ENCODE measurements around the gene PKLR.

Gene PKLR

GRCh38 chr1:155297384-155297783 is 3.9 kb downstream of the PKLR start:
- Histone ChIP-seq H3K36me3 (ENCODE audit: insufficient read depth, low read length) (no peaks in the 10 kb centered on the region), H2AFZ (ENCODE audit: low read depth, low read length) (no peak overlapping the region), H3K4me1 (ENCODE audit: insufficient read depth, low read length) (no peaks in the 10 kb centered on the region), H3K79me2 (ENCODE audit: insufficient read depth, low read length) (no peaks in the 10 kb centered on the region), H3K27ac (ENCODE audit: low read length) (no peak overlapping the region), H3K4me3 (ENCODE audit: low read depth in 1 of 2, low read length in 2 of 2) (no peak overlapping the region), H3K9me3 (ENCODE audit: insufficient read depth, low read length, severe bottlenecking) (no peaks in the 10 kb centered on the region), H3K27me3 (ENCODE audit: insufficient read depth, low read length, poor library complexity) (no peaks in the 10 kb centered on the region), H3K9ac (ENCODE audit: low read depth, low read length) (no peak overlapping the region), H4K20me1 (ENCODE audit: insufficient read depth, low read length) (no peaks in the 10 kb centered on the region), H3K4me2 (ENCODE audit: insufficient read depth, low read length) (no peak overlapping the region)
- DNase-seq (no peak), ATAC-seq (ENCODE audit: insufficient read depth, low read depth) (no peak)
- no peak for TF ChIP-seq EZH2 (IDR thresholded peaks at IDR 0.05; ENCODE audit: borderline replicate concordance, low read depth, low read length, severe bottlenecking)
- TF ChIP-seq, protein P1, sequence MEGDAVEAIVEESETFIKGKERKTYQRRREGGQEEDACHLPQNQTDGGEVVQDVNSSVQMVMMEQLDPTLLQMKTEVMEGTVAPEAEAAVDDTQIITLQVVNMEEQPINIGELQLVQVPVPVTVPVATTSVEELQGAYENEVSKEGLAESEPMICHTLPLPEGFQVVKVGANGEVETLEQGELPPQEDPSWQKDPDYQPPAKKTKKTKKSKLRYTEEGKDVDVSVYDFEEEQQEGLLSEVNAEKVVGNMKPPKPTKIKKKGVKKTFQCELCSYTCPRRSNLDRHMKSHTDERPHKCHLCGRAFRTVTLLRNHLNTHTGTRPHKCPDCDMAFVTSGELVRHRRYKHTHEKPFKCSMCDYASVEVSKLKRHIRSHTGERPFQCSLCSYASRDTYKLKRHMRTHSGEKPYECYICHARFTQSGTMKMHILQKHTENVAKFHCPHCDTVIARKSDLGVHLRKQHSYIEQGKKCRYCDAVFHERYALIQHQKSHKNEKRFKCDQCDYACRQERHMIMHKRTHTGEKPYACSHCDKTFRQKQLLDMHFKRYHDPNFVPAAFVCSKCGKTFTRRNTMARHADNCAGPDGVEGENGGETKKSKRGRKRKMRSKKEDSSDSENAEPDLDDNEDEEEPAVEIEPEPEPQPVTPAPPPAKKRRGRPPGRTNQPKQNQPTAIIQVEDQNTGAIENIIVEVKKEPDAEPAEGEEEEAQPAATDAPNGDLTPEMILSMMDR (IDR thresholded peaks at IDR 0.05; ENCODE audit: borderline replicate concordance, extremely low read depth, low read length, poor library complexity, severe bottlenecking) = no peak

DNA sequence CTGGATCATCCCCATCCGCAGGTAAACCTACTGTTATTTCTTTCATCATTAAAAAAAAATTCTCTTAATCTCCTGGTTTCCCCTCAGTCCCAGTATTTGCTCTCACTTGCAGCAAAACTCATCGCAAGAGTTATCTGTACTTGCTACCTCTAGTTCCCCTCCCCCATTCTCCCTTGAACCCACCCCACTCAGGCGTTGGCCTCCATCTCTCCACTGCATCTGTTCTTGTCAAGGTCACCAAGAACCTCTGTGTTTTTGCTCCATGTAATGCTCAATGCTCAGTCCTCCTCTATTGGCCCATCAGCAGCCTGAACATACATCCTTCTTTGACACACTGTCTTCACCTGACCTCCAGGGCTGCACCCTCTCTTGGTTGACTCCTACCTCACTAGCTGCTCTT is 4.6 kb downstream of the PKLR start:
- H3K79me2 ChIP-seq (ENCODE audit: insufficient read depth, low read length) = no peaks in the 10 kb centered on the region
- H4K20me1 ChIP-seq (ENCODE audit: insufficient read depth, low read length) = no peaks in the 10 kb centered on the region
- H3K9ac ChIP-seq (ENCODE audit: low read depth, low read length) = no peak overlapping the region
- ATAC-seq (ENCODE audit: insufficient read depth, low read depth) (no peak), DNase-seq (no peak)
- no peaks in the 10 kb centered on the region for H3K9me3 ChIP-seq (ENCODE audit: insufficient read depth, low read length, severe bottlenecking)
- H3K4me3 ChIP-seq (ENCODE audit: low read depth in 1 of 2, low read length in 2 of 2) = no peak overlapping the region
- no peak for TF ChIP-seq EZH2 (IDR thresholded peaks at IDR 0.05; ENCODE audit: borderline replicate concordance, low read depth, low read length, severe bottlenecking)
- TF ChIP-seq, protein P1 (IDR thresholded peaks at IDR 0.05; ENCODE audit: borderline replicate concordance, extremely low read depth, low read length, poor library complexity, severe bottlenecking) = no peak
- no peak overlapping the region for H3K4me2 ChIP-seq (ENCODE audit: insufficient read depth, low read length)
- H3K27me3 ChIP-seq (ENCODE audit: insufficient read depth, low read length, poor library complexity) = no peaks in the 10 kb centered on the region
- H3K36me3 ChIP-seq (ENCODE audit: insufficient read depth, low read length) = no peaks in the 10 kb centered on the region
- no peak overlapping the region for H3K27ac ChIP-seq (ENCODE audit: low read length)
- H3K4me1 ChIP-seq (ENCODE audit: insufficient read depth, low read length) = no peaks in the 10 kb centered on the region
- H2AFZ ChIP-seq (ENCODE audit: low read depth, low read length) = no peak overlapping the region

GRCh38 chr1:155295942-155296267 is 5.3 kb downstream of the PKLR start:
- Histone ChIP-seq H3K9ac (ENCODE audit: low read depth, low read length) (no peak overlapping the region), H3K4me3 (ENCODE audit: low read depth in 1 of 2, low read length in 2 of 2) (no peak overlapping the region), H2AFZ (ENCODE audit: low read depth, low read length) (no peak overlapping the region), H3K4me2 (ENCODE audit: insufficient read depth, low read length) (no peak overlapping the region), H3K9me3 (ENCODE audit: insufficient read depth, low read length, severe bottlenecking) (no peaks in the 10 kb centered on the region), H3K4me1 (ENCODE audit: insufficient read depth, low read length) (no peaks in the 10 kb centered on the region), H3K27me3 (ENCODE audit: insufficient read depth, low read length, poor library complexity) (no peaks in the 10 kb centered on the region), H3K27ac (ENCODE audit: low read length) (no peak overlapping the region), H3K36me3 (ENCODE audit: insufficient read depth, low read length) (no peaks in the 10 kb centered on the region), H3K79me2 (ENCODE audit: insufficient read depth, low read length) (no peaks in the 10 kb centered on the region), H4K20me1 (ENCODE audit: insufficient read depth, low read length) (no peaks in the 10 kb centered on the region)
- DNase-seq (no peak), ATAC-seq (ENCODE audit: insufficient read depth, low read depth) (no peak)
- TF ChIP-seq, protein P1 (IDR thresholded peaks at IDR 0.05; ENCODE audit: borderline replicate concordance, extremely low read depth, low read length, poor library complexity, severe bottlenecking) = no peak
- no peak for TF ChIP-seq EZH2 (IDR thresholded peaks at IDR 0.05; ENCODE audit: borderline replicate concordance, low read depth, low read length, severe bottlenecking)

Measured in DND-41 (cell line).